ENCODE measurements around the gene IFT81. TPM values are rescaled to one million over a fixed set of nuclear protein-coding genes. Genes with fewer than 3 reads are reported as not detected.

The IFT81 gene
- total and polyA plus RNA-seq, 3 donors from 2014 or later: 20.1 to 43.4 (median 26.7) TPM

DNA sequence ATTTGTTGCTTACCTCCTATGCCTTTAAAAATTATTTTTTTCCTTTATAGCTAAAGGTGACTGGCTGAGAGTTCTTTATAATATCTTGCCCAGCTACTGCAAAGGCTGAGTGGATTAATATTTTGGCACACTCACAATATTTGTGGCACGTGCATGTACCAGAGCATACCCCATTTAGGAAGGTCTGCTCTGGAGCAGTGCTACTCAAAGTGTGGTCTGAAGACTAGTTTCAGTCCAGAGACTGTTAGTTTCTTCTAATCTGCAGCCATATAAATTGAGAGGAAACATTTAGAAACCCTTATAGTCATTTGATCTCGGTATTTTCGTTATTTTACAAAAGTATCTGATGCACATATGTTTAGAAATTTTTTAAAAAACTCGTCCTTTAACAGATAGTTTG, 51.0 kb downstream of the IFT81 start:
- Histone ChIP-seq H3K27me3 (no peaks in the 10 kb centered on the region), H3K9me3 (no peaks in the 10 kb centered on the region), H3K4me1 (peaks cover 10% of the 10 kb centered on the region), H3K36me3 (ENCODE audit: low read depth, missing control alignments) (no peaks in the 10 kb centered on the region), H3K4me3 (no peak overlapping the region), H3K27ac (no peak overlapping the region)
- intact Hi-C loops (cut with DNase I; ENCODE audit: low total_unique reads): no loop called here
- 86 to 88% methylated on average over 4 of the region's 4 CpGs for WGBS, 2 donors
- DNase-seq: no peak
- TF ChIP-seq, protein P1, sequence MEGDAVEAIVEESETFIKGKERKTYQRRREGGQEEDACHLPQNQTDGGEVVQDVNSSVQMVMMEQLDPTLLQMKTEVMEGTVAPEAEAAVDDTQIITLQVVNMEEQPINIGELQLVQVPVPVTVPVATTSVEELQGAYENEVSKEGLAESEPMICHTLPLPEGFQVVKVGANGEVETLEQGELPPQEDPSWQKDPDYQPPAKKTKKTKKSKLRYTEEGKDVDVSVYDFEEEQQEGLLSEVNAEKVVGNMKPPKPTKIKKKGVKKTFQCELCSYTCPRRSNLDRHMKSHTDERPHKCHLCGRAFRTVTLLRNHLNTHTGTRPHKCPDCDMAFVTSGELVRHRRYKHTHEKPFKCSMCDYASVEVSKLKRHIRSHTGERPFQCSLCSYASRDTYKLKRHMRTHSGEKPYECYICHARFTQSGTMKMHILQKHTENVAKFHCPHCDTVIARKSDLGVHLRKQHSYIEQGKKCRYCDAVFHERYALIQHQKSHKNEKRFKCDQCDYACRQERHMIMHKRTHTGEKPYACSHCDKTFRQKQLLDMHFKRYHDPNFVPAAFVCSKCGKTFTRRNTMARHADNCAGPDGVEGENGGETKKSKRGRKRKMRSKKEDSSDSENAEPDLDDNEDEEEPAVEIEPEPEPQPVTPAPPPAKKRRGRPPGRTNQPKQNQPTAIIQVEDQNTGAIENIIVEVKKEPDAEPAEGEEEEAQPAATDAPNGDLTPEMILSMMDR (IDR thresholded peaks at IDR 0.05): no peak
- TF ChIP-seq POLR2A (IDR thresholded peaks at IDR 0.05): no peak

DNA sequence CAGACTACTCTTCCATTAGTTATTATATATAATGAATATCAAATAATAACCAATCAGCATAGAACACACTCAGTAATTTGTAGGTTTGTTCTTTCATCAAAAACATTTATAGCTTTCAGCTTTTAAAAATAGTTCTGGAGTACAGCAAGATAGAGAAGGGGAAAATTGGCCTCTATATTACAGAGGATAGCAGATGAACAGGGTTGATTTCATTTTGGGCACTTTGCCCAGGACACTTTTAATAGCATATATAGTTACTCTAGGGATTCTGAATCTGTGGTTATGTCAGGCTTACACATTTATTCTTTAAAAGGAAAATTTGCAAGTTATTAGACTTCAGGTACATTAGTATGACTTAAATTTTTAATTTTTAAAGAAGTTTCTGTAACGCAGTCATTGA, 52.6 kb downstream of the IFT81 start:
- H3K4me3 ChIP-seq: no peak overlapping the region
- DNase-seq: no peak
- TF ChIP-seq POLR2A (IDR thresholded peaks at IDR 0.05): no peak
- TF ChIP-seq, protein P1 (IDR thresholded peaks at IDR 0.05): no peak
- no peaks in the 10 kb centered on the region for H3K27me3 ChIP-seq
- H3K4me1 ChIP-seq: peaks cover 3% of the 10 kb centered on the region
- no peak overlapping the region for H3K27ac ChIP-seq
- H3K36me3 ChIP-seq (ENCODE audit: low read depth, missing control alignments): no peaks in the 10 kb centered on the region
- intact Hi-C loops (cut with DNase I; ENCODE audit: low total_unique reads): no loop called here
- WGBS, 2 donors: 55% methylated on average over 1 of the region's 1 CpG
- no peaks in the 10 kb centered on the region for H3K9me3 ChIP-seq

DNA sequence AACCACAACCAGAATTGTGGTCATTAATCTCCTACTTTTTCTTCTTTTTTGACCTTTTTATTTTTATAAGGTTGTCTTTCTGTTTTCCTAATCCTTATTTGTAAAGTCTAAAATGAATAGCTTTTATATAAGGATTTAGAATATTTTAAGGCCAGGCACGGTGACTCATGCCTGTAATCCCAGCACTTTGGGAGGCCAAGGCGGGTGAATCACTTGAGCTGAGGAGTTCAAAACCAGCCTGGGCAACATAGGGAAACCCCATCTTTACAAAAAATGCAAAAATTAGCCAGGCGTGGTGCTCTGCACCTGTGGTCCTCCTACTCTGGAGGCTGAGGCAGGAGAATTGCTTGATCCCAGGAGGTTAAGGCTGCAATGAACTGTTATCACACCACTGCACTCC, 55.1 kb downstream of the IFT81 start:
- Histone ChIP-seq H3K4me3 (no peak overlapping the region), H3K27ac (no peak overlapping the region), H3K36me3 (ENCODE audit: low read depth, missing control alignments) (no peaks in the 10 kb centered on the region), H3K4me1 (peaks cover 3% of the 10 kb centered on the region), H3K9me3 (no peaks in the 10 kb centered on the region), H3K27me3 (no peaks in the 10 kb centered on the region)
- no peak for DNase-seq
- TF ChIP-seq, protein P1 (IDR thresholded peaks at IDR 0.05): no peak
- intact Hi-C loops (cut with DNase I; ENCODE audit: low total_unique reads): no loop called here
- WGBS, 2 donors: 86 to 89% methylated on average over 3 of the region's 3 CpGs

DNA sequence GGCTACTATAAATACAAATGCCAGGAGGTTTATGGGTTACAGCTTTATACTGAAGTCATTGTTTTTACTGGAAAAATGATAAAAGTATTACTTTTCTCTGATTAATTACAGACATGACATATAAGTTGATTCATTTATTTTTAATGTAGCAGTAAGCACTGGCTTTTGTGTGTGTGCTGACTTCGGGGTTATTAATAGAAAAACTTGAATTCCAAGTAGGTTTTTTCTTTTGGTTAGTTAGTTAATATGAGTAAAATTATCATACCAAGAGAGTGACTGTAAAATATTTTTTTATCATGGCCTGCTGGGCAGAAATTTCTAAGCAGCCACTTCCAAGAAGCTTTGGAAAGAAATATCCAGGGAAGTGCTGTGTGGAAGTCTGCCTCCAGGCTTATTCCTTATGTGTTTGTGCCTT, 56.4 kb downstream of the IFT81 start:
- Histone ChIP-seq H3K27ac (peak overlapping the region in 1 of 2 donors; percentile 62), H3K4me3 (no peak overlapping the region), H3K36me3 (ENCODE audit: low read depth, missing control alignments) (no peaks in the 10 kb centered on the region), H3K9me3 (no peaks in the 10 kb centered on the region), H3K27me3 (no peaks in the 10 kb centered on the region), H3K4me1 (peaks cover 3% of the 10 kb centered on the region)
- no peak for DNase-seq
- 22 to 54% methylated on average over 1 of the region's 1 CpG for WGBS, 2 donors
- TF ChIP-seq, protein P1 (IDR thresholded peaks at IDR 0.05): no peak
- TF ChIP-seq POLR2A (IDR thresholded peaks at IDR 0.05): no peak
- intact Hi-C loops (cut with DNase I; ENCODE audit: low total_unique reads): no loop called here

DNA sequence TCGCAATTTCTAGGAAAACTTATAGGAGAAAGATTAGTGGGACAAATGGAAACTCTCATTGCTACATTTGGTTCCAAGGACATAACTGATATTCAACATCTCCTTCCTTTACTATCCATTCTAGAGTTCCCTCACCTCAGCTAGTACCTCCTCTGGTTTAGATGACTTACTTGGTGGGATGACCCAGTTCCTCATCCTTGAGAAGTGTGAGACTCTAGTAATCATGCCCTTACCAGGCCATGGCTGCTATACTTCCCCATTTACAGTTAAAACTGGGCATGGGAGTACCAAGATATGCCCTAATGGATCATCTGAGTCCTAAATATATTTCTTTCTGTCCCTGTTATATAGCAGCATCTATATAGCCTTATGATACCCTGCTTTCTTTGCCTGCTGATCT, 58.1 kb downstream of the IFT81 start:
- Histone ChIP-seq H3K27ac (no peak overlapping the region), H3K27me3 (no peaks in the 10 kb centered on the region), H3K36me3 (ENCODE audit: low read depth, missing control alignments) (no peaks in the 10 kb centered on the region), H3K9me3 (no peaks in the 10 kb centered on the region), H3K4me3 (no peak overlapping the region), H3K4me1 (peaks cover 3% of the 10 kb centered on the region)
- TF ChIP-seq, protein P1 (IDR thresholded peaks at IDR 0.05): no peak
- TF ChIP-seq POLR2A (IDR thresholded peaks at IDR 0.05): no peak
- WGBS, 2 donors: 91 to 93% methylated on average over 1 of the region's 1 CpG
- intact Hi-C loops (cut with DNase I; ENCODE audit: low total_unique reads): no loop called here
- DNase-seq: no peak
